NCI-H1930 (cell line): ENCODE measurements around the gene AOPEP.

Experiments
- DNase-seq, 2 experiments: peaks; one replicate each; lab custom pipeline; 2025; lab: John Stamatoyannopoulos, UW

The AOPEP gene

GRCh38 chr9:94726495-94727191, at the start of gene AOPEP:
AOPEP (plus strand) TSS chr9:94726699; CDS start chr9:94759784, 33,085 bp downstream.
- peak; percentile 92 to 95 for DNase-seq

GRCh38 chr9:94677929-94678328, 48.6 kb upstream of the AOPEP start:
- no peak for DNase-seq

GRCh38 chr9:94679587-94679986, 46.9 kb upstream of the AOPEP start:
- no peak for DNase-seq

GRCh38 chr9:94680020-94680419, 46.5 kb upstream of the AOPEP start:
- no peak for DNase-seq

GRCh38 chr9:94680621-94681020, 45.9 kb upstream of the AOPEP start:
- DNase-seq, result no peak

- peak in 1 of 2 experiments; percentile 55 for DNase-seq
Measured at GRCh38 chr9:94681508-94681907, 45.0 kb upstream of the AOPEP start.

GRCh38 chr9:94685359-94685758, 41.1 kb upstream of the AOPEP start:
- DNase-seq, result no peak

GRCh38 chr9:94687451-94687850, 39.0 kb upstream of the AOPEP start:
- DNase-seq, result no peak

GRCh38 chr9:94690344-94690743, 36.2 kb upstream of the AOPEP start:
- no peak for DNase-seq

- DNase-seq, result no peak
Measured at GRCh38 chr9:94692601-94693000, 33.9 kb upstream of the AOPEP start.

- DNase-seq, result no peak
Measured at GRCh38 chr9:94693485-94694204, 32.9 kb upstream of the AOPEP start.

GRCh38 chr9:94696545-94696944, 30.0 kb upstream of the AOPEP start:
- DNase-seq, result no peak

GRCh38 chr9:94697972-94698581, 28.4 kb upstream of the AOPEP start:
- DNase-seq, result no peak

- DNase-seq, result no peak
Measured at GRCh38 chr9:94699715-94700373, 26.7 kb upstream of the AOPEP start.

- no peak for DNase-seq
Measured at GRCh38 chr9:94700445-94700844, 26.1 kb upstream of the AOPEP start.

GRCh38 chr9:94703488-94704140, 22.9 kb upstream of the AOPEP start:
- DNase-seq, result no peak

GRCh38 chr9:94705162-94705702, 21.3 kb upstream of the AOPEP start:
- DNase-seq, result no peak

GRCh38 chr9:94706922-94707321, 19.6 kb upstream of the AOPEP start:
- no peak for DNase-seq

GRCh38 chr9:94713436-94714215, 12.9 kb upstream of the AOPEP start:
- DNase-seq, result no peak

- DNase-seq, result no peak
Measured at GRCh38 chr9:94714494-94714893, 12.0 kb upstream of the AOPEP start.

- DNase-seq, result no peak
Measured at GRCh38 chr9:94717761-94718160, 8.7 kb upstream of the AOPEP start.
